ENCODE data around the gene PARN.

PARN gene

GRCh38 chr16:14499110-14499509 lies 130.9 kb downstream of the PARN start:
- DNase-seq (ENCODE audit: low read depth): no peak

GRCh38 chr16:14497245-14498082 lies 132.6 kb downstream of the PARN start:
- DNase-seq (ENCODE audit: low read depth): no peak

- DNase-seq (ENCODE audit: low read depth): no peak
These were observed 133.3 kb downstream of the PARN start for GRCh38 chr16:14496786-14497185.

- DNase-seq (ENCODE audit: low read depth): no peak
These were observed 133.9 kb downstream of the PARN start for GRCh38 chr16:14496047-14496770.

GRCh38 chr16:14495213-14496046 lies 134.6 kb downstream of the PARN start:
- DNase-seq (ENCODE audit: low read depth): no peak

- no peak for DNase-seq (ENCODE audit: low read depth)
These were observed 135.6 kb downstream of the PARN start for GRCh38 chr16:14494396-14494966.

GRCh38 chr16:14493791-14494190 lies 136.3 kb downstream of the PARN start:
- DNase-seq (ENCODE audit: low read depth): no peak

- no peak for DNase-seq (ENCODE audit: low read depth)
These were observed 137.4 kb downstream of the PARN start for GRCh38 chr16:14492614-14493013.

GRCh38 chr16:14491861-14492529 lies 138.1 kb downstream of the PARN start:
- no peak for DNase-seq (ENCODE audit: low read depth)

GRCh38 chr16:14490235-14490634 lies 139.8 kb downstream of the PARN start:
- DNase-seq (ENCODE audit: low read depth): no peak

GRCh38 chr16:14489460-14489859 lies 140.6 kb downstream of the PARN start:
- DNase-seq (ENCODE audit: low read depth): no peak

GRCh38 chr16:14487579-14487978 lies 142.5 kb downstream of the PARN start:
- DNase-seq (ENCODE audit: low read depth): no peak

GRCh38 chr16:14486520-14487303 lies 143.3 kb downstream of the PARN start:
- DNase-seq (ENCODE audit: low read depth): no peak

- DNase-seq (ENCODE audit: low read depth): no peak
These were observed 144.1 kb downstream of the PARN start for GRCh38 chr16:14485811-14486519.

GRCh38 chr16:14485121-14485551 lies 144.9 kb downstream of the PARN start:
- DNase-seq (ENCODE audit: low read depth): no peak

GRCh38 chr16:14483819-14484385 lies 146.2 kb downstream of the PARN start:
- no peak for DNase-seq (ENCODE audit: low read depth)

GRCh38 chr16:14476183-14476582 lies 153.9 kb downstream of the PARN start:
- DNase-seq (ENCODE audit: low read depth): no peak

GRCh38 chr16:14475370-14476139 lies 154.5 kb downstream of the PARN start:
- no peak for DNase-seq (ENCODE audit: low read depth)

GRCh38 chr16:14473488-14473887 lies 156.6 kb downstream of the PARN start:
- no peak for DNase-seq (ENCODE audit: low read depth)
